ENCODE data around the gene CFAP46.

Gene CFAP46

DNA sequence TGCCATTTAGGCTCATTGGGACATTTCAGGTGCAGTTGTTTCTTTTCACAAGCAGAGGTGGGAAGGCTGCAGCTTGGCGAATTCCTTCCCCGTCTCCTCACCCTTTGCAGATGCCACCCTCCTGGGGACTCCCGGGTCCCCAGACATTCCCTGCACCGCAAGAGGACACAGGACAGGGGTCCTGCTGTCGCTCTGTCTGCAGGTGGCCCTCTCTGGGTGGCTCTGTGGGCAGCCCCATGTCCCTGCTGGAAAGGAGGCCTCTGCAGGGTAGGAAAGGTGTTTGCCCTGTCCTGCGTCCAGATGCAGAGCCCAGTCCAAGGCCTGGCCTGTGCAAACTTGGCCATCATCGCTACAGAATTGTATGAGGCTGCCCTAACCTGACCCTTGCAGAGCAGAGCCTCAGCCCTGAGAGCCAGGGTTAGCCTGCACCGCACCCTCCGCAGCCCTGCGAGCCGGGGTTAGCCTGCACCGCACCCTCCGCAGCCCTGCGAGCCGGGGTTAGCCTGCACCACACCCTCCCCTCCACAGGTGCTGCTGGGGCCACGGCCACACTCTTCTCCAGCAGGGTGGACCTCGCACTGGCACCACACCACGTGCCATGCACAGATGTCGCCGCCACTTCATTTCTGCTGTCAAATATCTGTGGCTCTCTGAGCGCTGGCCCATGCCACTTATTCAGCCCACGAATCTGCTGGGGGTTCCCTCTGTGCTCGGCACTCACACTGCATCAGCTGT, 61.0 kb downstream of the CFAP46 start:
- no peak overlapping the region for H3K9ac ChIP-seq (ENCODE audit: low read depth, low read length)
- H3K27me3 ChIP-seq (ENCODE audit: control insufficient read depth, insufficient read depth, low read length) = no peaks in the 10 kb centered on the region
- H3K36me3 ChIP-seq (ENCODE audit: control insufficient read depth, insufficient read depth, low read length) = no peaks in the 10 kb centered on the region
- H3K4me3 ChIP-seq (ENCODE audit: low read depth, low read length) = no peak overlapping the region
- no peaks in the 10 kb centered on the region for H3K4me1 ChIP-seq (ENCODE audit: control insufficient read depth, insufficient read depth, low read length)
- no peaks in the 10 kb centered on the region for H3K9me3 ChIP-seq (ENCODE audit: control insufficient read depth, insufficient read depth, low read length)

DNA sequence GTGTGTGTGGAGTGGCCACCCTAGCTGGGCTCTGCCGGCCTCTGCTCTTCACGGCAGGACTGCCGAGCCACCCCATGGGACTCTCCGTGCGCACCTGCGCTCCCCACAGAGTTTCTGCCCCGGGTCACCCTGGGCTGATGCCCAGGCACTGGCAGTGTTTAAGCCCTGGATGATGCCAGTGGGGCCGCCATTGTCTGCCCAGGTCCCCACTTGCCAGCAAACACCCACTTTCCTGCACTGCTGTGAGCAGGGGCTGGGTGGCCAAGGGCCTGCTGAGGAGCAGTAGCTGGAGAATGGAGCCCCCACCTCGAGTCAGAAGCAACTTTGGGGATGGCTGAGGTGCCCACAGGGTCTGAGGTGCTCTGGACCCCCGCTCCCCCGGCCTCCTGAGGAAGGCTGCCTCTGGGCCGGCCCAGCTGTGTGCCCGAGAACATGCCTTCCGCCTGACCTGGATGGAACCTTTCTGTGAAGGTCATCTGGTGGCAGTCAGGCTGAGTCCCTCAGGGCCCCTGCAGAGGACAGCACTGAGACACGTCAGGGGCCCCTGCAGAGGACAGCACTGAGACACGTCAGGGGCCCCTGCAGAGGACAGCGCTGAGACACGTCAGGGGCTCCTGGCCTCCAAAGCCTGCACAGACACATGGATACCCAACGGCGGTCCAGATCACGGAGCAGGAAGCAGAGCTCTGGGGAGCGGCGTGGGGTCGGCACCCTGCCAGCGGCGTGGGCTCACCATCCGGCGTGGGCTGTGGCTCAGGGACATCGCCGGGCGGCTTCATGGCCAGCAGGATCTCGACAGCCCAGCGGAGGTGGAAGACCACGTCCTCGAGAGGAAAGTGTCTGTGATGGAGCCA, 62.0 kb downstream of the CFAP46 start:
- Histone ChIP-seq H3K4me1 (ENCODE audit: control insufficient read depth, insufficient read depth, low read length) (no peaks in the 10 kb centered on the region), H3K27me3 (ENCODE audit: control insufficient read depth, insufficient read depth, low read length) (no peaks in the 10 kb centered on the region), H3K36me3 (ENCODE audit: control insufficient read depth, insufficient read depth, low read length) (no peaks in the 10 kb centered on the region), H3K9ac (ENCODE audit: low read depth, low read length) (no peak overlapping the region), H3K4me3 (ENCODE audit: low read depth, low read length) (no peak overlapping the region), H3K9me3 (ENCODE audit: control insufficient read depth, insufficient read depth, low read length) (no peaks in the 10 kb centered on the region)

DNA sequence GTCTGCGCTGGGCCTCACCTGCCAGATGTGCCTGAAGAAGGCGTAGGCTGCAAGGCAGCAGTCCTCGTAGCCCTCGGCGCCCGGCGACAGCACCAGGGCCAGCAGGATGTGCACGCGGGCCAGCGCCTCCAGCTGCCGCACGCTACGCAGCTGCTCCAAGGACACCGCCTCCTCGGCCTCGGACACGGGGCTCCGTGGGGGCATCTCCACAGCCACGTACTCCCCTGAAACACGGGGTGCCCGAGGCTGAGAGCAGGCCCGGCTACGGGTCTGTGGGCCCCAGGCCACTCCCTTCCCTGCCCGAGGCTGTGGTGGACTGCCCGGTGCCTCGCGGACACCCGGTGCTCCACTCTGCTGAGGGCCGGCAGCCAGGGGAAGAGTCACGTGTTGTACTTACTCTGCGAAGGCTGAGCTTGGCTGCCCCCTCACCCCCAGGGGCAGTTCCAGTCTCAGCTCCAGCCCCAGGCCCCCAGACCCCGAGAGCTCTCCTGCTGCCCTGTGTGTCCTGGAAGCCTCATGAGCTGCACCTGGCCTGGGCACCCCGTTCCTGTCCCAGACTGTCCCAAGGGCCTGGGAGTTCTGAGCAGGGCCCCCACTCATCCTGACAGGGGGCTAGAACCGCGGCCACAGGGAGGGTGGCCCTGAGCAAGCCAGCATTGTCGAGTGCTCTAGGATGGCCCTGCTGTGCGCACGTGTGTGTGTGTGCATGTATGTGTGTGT, 62.8 kb downstream of the CFAP46 start:
- H3K27me3 ChIP-seq (ENCODE audit: control insufficient read depth, insufficient read depth, low read length) = no peaks in the 10 kb centered on the region
- H3K4me3 ChIP-seq (ENCODE audit: low read depth, low read length) = no peak overlapping the region
- no peak overlapping the region for H3K9ac ChIP-seq (ENCODE audit: low read depth, low read length)
- no peaks in the 10 kb centered on the region for H3K4me1 ChIP-seq (ENCODE audit: control insufficient read depth, insufficient read depth, low read length)
- no peaks in the 10 kb centered on the region for H3K36me3 ChIP-seq (ENCODE audit: control insufficient read depth, insufficient read depth, low read length)
- H3K9me3 ChIP-seq (ENCODE audit: control insufficient read depth, insufficient read depth, low read length) = no peaks in the 10 kb centered on the region

DNA sequence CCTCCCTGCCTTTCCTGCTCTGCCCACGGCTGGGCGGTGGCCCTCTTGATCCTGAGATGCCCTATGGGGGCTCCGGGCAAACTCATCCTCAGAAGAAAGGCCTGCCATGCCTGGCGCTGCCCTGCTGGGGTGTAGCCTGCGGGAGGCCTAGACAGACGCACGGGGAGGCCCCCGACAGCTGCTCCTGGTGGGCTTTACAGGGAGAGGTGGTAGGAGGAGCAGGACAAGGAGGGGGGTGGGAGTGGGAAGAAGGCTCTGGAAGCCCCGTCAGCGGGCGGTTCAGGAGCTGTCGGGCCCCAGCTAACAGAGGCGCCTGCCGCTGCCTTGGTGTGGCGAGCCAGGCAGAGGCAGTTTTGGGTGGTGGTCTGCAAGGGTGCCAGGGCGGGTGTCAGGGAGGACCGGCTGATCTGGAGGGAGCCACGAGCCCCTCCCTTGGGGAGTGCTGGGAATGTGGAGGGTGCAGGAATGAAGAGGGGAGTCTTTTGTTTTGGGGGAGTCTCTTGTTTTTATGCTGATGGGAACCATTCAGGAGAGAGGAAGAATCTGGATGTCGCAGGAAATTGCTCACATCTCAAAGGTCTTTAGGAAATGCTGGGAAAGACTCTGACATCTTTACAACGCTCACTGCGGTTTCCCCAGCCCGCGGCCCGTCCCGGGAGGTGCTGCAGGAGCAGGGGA, 63.5 kb downstream of the CFAP46 start:
- H3K4me3 ChIP-seq (ENCODE audit: low read depth, low read length) = no peak overlapping the region
- no peaks in the 10 kb centered on the region for H3K36me3 ChIP-seq (ENCODE audit: control insufficient read depth, insufficient read depth, low read length)
- no peak overlapping the region for H3K9ac ChIP-seq (ENCODE audit: low read depth, low read length)
- H3K4me1 ChIP-seq (ENCODE audit: control insufficient read depth, insufficient read depth, low read length) = no peaks in the 10 kb centered on the region
- H3K9me3 ChIP-seq (ENCODE audit: control insufficient read depth, insufficient read depth, low read length) = no peaks in the 10 kb centered on the region
- H3K27me3 ChIP-seq (ENCODE audit: control insufficient read depth, insufficient read depth, low read length) = no peaks in the 10 kb centered on the region

DNA sequence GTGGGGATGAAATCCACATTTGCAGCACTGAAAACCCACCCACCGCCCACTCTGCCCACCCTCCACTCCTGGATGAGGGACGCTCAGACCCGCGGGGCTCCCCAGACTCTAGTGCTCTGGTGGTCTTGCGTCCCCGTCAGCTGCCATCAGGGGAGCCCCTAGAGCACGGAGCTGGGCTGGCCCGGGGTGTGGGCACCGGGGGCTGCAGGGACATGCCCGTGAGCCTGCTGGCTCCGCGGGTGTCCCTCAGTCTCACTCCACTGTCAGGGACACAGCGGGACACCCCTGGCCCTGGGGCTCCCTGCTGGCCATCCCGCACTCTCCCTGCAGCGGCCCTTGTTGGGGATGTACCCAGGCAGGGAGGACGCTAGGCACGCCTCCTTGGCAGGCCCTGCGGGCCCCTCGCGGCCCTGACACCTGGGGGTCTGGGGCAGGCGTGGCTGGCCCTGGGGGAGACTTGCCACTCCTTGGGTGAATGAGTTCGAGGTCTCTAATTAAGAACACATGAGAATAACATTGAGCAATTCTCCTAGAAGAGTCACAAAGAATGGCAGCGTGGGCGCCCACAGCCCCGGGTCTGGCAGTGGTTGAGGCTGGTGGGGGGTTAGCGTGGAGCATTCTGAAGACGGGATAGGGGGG, 64.2 kb downstream of the CFAP46 start:
- H3K9ac ChIP-seq (ENCODE audit: low read depth, low read length) = no peak overlapping the region
- H3K4me3 ChIP-seq (ENCODE audit: low read depth, low read length) = no peak overlapping the region
- no peaks in the 10 kb centered on the region for H3K27me3 ChIP-seq (ENCODE audit: control insufficient read depth, insufficient read depth, low read length)
- no peaks in the 10 kb centered on the region for H3K4me1 ChIP-seq (ENCODE audit: control insufficient read depth, insufficient read depth, low read length)
- H3K36me3 ChIP-seq (ENCODE audit: control insufficient read depth, insufficient read depth, low read length) = no peaks in the 10 kb centered on the region
- H3K9me3 ChIP-seq (ENCODE audit: control insufficient read depth, insufficient read depth, low read length) = no peaks in the 10 kb centered on the region

DNA sequence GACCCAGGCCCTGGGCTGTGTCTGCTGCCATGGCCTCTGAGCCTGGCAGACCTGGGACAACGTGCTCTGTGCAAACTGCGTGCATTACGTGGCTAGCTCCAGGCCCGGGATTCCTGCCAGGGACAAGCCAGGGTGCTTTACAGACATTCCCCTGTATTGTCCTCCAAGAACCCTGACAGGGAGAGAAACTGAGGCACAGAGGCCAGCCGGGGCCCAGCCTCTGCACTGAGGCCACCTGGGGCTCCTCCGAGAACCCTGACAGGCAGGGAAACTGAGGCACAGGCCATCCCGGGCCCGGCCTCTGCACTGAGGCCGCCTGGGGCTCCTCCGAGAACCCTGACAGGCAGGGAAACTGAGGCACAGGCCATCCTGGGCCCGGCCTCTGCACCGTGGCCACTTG, 64.9 kb downstream of the CFAP46 start:
- H3K4me1 ChIP-seq (ENCODE audit: control insufficient read depth, insufficient read depth, low read length) = no peaks in the 10 kb centered on the region
- no peaks in the 10 kb centered on the region for H3K27me3 ChIP-seq (ENCODE audit: control insufficient read depth, insufficient read depth, low read length)
- no peaks in the 10 kb centered on the region for H3K36me3 ChIP-seq (ENCODE audit: control insufficient read depth, insufficient read depth, low read length)
- no peaks in the 10 kb centered on the region for H3K9me3 ChIP-seq (ENCODE audit: control insufficient read depth, insufficient read depth, low read length)
- H3K4me3 ChIP-seq (ENCODE audit: low read depth, low read length) = no peak overlapping the region
- H3K9ac ChIP-seq (ENCODE audit: low read depth, low read length) = no peak overlapping the region

DNA sequence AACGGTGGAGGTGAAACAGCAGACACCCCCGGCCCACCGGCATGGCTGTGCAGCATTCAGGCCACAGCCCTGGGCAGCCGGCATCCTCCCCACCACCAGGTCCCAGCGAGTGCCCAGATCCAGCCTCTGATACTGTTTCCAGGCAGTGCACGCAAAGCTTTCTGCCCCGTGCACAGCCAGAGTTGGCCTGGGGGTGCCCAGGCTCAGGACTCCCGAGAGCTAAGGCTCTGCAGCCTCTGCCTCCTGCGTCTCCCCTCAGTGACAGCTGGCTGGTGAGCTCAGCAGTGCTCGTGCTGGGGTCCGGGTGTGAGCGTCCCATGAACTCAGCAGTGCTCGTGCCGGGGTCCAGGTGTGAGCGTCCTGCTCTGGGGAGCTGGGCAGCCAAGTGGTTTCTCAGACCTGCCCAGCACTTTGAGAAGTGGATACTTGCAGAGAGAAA, 65.4 kb downstream of the CFAP46 start:
- Histone ChIP-seq H3K9ac (ENCODE audit: low read depth, low read length) (no peak overlapping the region), H3K4me1 (ENCODE audit: control insufficient read depth, insufficient read depth, low read length) (no peaks in the 10 kb centered on the region), H3K27me3 (ENCODE audit: control insufficient read depth, insufficient read depth, low read length) (no peaks in the 10 kb centered on the region), H3K36me3 (ENCODE audit: control insufficient read depth, insufficient read depth, low read length) (no peaks in the 10 kb centered on the region), H3K4me3 (ENCODE audit: low read depth, low read length) (no peak overlapping the region), H3K9me3 (ENCODE audit: control insufficient read depth, insufficient read depth, low read length) (no peaks in the 10 kb centered on the region)

DNA sequence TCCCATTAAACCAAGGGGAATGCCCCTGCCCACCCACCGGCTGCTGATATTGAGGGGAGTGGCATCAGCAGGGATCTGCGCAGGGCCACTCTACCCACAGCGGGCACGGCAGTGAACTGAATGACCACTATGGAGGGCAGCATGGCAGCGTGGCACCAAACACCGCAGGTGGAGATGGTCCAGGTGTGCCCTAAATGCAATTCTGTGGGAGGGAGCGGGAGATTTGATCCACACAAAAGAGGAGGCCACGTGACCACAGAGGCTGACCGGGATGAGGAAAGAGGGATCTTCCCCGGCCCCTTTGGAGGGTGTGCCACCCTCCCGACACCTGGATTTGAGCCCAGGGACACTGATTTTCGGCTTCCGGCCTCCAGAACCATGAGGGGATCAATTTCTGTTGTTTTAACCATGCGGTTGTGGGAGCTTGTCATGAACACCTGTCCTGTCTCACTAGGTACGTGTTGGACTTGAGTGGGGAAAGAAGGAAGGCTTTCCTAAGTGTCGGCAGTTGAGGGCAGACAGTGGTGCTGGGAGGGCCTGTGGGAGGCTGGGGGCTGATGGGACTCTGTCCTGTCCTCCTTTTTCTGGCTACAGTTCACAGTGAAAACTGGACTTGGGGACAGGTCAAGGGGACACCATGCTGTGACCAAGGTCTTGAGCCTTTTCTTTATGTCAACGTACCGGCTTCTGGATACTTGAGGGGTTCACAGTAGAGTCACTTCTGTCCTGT, 66.1 kb downstream of the CFAP46 start:
- Histone ChIP-seq H3K4me1 (ENCODE audit: control insufficient read depth, insufficient read depth, low read length) (no peaks in the 10 kb centered on the region), H3K27me3 (ENCODE audit: control insufficient read depth, insufficient read depth, low read length) (no peaks in the 10 kb centered on the region), H3K4me3 (ENCODE audit: low read depth, low read length) (no peak overlapping the region)

DNA sequence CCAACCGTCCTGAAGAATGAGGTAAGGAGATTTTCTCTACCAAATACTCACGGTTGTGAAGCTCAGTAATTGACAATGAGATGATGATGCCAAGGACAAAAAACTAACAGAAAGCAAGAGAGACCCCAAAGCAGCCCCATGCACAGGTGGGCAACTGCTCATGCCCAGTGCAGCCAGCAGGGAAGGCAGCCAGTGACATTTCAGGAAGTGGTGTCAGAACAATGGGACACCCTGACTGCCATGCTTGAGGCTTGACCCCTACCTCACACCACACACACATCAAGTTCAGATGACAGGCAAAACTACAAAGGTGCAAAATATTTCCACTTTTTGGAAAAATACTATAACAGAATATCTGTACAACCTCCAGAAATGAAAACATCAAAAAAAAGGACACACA, 66.9 kb downstream of the CFAP46 start:
- Histone ChIP-seq H3K9ac (ENCODE audit: low read depth, low read length) (no peak overlapping the region), H3K4me1 (ENCODE audit: control insufficient read depth, insufficient read depth, low read length) (no peaks in the 10 kb centered on the region), H3K9me3 (ENCODE audit: control insufficient read depth, insufficient read depth, low read length) (no peaks in the 10 kb centered on the region), H3K36me3 (ENCODE audit: control insufficient read depth, insufficient read depth, low read length) (no peaks in the 10 kb centered on the region), H3K4me3 (ENCODE audit: low read depth, low read length) (no peak overlapping the region), H3K27me3 (ENCODE audit: control insufficient read depth, insufficient read depth, low read length) (no peaks in the 10 kb centered on the region)

More for the DNA sequence above, 66.1 kb downstream of the CFAP46 start:
- Histone ChIP-seq H3K9me3 (ENCODE audit: control insufficient read depth, insufficient read depth, low read length) (no peaks in the 10 kb centered on the region), H3K9ac (ENCODE audit: low read depth, low read length) (no peak overlapping the region), H3K36me3 (ENCODE audit: control insufficient read depth, insufficient read depth, low read length) (no peaks in the 10 kb centered on the region)

DNA sequence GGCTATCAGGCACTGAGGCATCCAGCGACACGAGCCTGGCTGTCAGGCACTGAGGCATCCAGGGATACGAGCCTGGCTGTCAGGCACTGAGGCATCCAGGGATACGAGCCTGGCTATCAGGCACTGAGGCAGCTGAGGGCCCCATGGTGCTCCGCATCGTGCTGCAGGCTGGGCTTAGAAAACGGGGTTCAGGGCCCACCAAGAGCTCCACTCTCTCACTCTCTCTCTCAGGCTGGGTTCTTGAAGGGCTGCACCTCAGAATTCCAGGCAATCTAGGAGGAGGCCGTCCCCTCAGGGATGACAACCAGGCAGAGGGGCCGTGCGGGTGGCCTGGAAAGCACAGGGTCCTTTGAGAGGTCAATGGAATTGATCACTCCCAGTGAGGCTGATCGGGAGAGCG, 69.0 kb downstream of the CFAP46 start:
- Histone ChIP-seq H3K36me3 (ENCODE audit: control insufficient read depth, insufficient read depth, low read length) (no peaks in the 10 kb centered on the region), H3K4me1 (ENCODE audit: control insufficient read depth, insufficient read depth, low read length) (no peaks in the 10 kb centered on the region), H3K9ac (ENCODE audit: low read depth, low read length) (no peak overlapping the region), H3K4me3 (ENCODE audit: low read depth, low read length) (no peak overlapping the region), H3K9me3 (ENCODE audit: control insufficient read depth, insufficient read depth, low read length) (no peaks in the 10 kb centered on the region), H3K27me3 (ENCODE audit: control insufficient read depth, insufficient read depth, low read length) (no peaks in the 10 kb centered on the region)

Measured in iPS-15b (cell line).